IPS-NIHi7 (cell line): Measurements from ENCODE around the gene TTC7B.

Experiments
- DNase-seq: peaks from one replicate; pipeline ENCODE4 v3.0.0; 2012; ENCODE audit warnings: mixed read lengths; ENCODE audit errors: extremely low spot score

Gene TTC7B

DNA sequence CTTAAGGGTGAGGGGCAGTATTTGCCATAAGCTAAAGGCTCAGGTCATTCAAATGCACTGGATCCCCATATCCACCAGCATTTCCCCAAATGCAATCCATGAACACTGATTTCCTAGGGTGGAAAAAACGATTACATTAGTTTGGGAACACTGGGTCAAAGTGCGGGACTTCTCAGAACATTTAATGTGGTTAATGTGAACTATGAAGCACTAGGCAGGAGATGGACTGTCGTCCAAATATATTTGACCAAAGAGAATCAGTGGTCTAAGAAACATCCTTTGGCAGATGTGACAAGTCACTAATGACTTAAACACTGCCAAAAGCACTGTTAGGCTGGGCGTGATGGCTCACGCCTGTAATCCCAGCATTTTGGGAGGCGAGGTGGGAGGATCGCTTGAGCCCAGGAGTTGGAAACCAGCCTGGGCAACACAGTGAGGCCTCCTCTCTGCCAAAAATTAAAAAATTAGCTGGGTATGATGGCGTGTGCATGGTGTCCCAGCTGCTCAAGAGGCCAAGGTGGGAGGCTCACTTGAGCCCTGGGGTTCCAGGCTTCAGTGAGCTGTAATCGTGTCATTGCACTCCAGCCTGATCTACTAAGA is 214.0 kb downstream of the TTC7B start:
- DNase-seq = no peak

DNA sequence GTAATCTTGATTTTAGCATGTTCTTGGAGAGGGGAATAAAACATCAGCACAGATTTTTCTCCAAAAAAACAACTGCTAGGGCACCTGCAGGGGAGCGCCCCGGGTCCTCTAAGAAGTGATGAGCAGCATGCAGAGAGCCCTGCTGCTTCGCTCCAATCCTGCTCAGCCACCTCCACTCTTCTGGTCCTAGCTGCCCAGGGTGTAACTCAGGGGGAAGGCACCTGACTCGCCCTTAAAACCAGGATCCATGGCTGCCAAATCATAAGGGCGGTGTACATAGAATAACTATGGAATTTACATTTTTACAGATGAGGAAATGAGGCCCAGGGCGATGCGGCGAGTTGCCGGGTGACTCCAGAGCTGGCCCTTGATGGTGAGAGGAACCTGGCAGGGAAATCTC is 214.7 kb downstream of the TTC7B start:
- DNase-seq = no peak

DNA sequence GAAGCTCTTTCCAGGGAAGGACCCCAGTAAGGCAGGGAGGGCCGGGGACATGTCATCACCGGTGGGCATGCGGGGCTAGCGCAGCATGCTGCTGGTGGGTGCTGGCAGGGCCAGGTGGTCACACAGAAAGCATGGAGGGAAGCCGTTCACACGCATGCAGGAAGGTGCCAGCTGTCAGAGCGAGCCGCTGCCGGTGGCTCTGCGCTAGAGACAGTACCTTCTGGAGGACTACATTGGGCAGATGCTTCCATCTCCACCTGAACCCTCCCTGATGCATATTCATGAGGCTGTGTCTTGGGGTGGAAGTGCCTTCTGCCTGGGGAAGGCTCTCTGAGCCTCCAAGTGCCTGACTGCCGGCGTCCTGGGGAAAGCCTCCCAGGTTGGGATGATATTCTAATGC is 215.6 kb downstream of the TTC7B start:
- DNase-seq = no peak

DNA sequence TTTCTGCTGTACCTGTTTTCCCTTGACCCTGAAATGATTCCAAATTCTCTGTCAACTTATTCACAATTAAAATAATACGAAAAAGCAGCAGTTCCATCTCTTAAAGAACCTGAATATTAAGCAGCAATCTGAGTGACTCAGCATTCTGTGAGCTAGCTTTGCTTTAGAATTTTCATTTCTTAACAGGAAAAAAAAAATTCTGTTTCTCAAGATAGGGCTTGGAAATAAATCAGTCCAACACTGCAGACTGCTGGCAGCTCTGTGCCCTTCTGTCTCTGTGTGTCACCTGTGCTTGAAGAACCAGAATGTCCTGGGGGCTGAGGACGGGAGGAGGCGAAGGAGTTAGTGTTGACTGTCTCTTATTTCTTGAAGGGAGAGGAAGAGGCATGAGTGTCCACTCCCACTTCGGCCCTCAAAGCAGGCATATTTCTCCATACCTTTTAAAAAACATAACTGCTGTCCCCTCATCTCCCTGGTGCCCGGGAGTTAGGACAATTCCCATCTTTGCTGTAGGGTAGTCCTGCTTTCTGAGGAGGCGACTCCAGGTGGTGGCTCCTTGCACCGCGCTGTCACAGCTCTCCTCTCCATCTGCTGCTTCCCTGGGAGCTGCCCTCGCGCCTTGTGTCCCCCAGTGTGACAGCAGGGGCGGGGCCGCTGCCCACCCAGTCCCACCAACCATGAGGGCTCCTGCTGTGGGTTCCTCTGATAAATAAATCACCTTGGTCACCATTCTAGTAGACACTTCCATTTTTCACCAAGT is 216.3 kb downstream of the TTC7B start:
- no peak for DNase-seq

DNA sequence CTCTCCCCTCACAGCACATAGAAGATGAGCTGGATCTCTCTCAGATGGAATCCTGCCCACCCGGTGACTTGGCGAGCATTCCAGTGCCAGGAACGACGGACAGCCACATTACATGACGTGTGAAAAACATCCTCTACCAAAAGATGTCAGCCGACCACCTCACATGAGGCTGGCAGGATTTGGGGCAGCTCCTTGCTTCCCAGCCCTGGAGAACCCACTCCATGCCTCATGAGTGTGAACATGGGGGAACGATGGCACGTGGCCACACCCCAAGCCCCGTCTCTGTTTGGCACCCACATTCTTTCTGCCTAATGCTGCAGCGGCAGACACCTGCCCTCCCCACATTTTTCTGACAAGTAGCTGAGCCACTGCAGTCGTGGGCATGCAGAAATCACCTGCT is 216.9 kb downstream of the TTC7B start:
- DNase-seq = no peak

DNA sequence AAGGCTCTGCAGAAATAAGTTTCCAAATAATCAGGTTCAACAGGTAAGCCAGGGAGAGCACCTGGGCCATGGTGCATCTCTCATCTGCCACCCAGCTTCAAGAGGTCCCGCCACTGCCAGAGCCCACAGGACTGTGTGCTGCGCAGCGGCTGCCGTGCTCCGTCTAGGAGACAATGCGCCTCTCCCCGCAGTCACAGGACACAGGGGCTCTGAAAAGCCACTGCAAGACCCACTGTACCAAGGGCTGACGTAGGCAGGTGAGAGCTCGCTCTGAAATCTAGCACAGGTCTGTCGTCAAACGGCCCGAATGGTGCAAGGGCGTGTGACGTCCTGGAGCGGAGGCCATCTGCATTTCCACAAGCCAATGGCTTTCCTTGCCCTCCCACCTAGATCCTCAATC is 218.3 kb downstream of the TTC7B start:
- no peak for DNase-seq

DNA sequence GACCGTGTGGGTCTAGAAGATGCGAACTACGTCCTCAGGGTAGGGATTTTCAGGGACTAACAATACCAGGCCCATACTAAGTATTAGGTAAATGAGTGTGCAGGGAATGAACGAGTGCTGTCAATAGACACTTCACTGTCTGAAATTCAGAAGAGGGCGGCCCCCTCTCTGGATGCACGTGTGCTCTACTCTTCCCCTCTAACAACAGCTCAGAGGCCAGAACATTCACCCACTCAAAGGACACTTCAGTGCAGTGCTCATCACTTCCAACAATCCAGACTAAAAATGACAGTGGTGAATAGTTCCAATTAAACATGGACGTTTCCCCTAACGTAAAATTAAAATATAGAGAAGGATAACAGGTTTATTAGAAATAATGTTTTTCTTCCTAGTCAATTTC is 219.5 kb downstream of the TTC7B start:
- no peak for DNase-seq

DNA sequence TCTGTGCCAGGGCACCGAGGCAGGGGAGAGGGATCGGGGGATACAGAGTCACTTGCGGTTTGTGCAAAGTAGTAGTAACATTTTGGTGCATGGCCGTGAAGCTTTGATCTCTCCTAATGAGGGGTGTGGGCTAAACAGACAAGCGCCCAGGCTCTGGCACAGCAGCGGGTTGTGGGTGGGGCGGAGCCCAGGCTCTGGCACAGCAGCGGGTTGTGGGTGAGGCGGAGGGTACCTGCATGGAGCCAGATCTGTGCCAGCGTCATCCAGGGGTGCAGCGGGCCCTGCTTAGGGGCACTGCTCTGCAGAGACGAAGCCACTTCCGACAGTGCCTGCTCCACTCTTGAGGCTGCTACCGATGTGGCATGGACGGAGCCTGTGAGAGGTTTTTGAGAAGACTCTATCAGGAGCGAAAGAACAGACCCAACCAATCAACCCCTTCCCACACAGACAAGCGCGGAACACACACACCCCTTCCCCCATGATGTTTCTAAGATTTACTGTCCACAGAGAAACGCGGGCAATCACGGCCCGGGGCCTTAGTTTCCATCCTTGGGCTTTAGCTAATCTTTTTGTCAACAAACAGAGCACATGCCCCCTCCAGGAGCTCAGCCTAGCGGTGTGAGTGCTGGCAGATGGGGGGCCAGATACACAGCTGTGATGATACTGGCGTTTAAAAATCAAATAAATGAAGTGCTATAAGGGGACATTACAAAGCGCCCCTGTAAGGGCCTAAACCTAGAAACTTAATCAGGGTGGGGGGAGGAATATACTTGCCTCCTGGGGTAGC is 222.8 kb downstream of the TTC7B start:
- no peak for DNase-seq

DNA sequence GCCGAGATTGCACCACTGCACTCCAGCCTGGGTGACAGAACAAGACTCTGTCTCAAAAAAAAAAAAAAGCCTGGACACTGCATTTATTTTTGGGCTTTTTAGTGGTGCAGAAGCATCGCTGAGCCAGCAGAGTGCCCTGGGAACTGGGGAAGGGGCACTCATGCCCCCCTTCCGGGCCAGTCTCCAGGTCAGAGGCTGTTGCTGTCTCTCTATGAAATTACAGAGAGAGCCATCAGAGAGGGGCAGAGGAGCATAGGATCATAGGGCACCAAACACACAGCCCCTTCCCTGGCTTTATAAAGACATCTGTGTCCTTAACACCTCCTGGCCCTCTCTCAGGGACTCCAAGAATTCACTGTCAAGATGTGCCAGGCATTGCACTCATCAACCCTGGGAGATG is 223.6 kb downstream of the TTC7B start:
- no peak for DNase-seq

DNA sequence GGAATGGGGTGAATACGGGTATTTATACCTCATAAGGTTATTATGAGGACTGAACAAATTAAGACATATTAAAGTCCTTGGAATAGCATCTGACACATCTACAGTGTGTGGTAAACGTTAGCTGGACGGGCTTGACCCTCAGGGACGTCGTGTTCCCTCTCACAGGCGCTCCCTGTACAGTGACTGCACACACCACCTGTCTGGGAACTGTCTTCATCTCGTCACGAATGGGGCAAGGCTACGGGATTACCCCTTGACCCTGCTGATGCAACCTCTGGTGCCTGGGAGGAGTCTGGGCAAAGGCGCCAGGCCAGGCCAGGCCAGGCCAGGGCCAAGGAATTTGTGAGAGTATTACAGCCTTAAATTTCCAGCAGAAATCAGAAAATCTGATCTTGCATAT is 228.3 kb downstream of the TTC7B start:
- no peak for DNase-seq

DNA sequence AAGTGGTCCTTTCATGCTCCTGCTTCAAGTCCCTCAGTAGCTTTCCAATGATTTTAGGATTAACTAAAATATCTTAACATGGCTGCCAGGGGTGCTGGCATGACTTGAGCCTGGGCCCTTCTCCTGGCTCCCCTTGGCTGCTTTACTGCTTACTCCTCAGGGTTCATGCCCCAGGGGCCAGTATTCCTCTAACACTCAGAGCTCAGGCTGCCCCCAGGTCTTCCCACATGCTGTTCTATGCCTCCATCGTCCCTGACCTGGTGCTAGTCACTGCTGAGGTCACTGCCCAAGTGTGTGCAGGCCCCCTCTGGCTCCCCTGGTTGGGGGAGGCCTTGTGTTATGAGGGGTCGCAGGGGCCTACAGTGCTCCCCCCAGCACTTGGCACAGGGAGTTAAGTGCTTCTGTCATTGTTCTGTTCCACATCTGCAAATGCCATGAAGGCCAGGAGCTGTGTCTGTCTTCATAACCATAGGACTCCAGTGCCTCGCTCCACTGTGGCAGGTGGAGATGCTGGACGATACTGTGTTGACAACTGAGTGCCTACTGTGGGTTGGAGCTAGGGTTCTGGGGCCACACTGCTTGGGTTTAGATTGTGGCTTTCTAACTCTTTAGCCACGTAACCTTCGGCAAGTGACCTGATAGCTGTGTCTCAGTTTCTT is 228.8 kb downstream of the TTC7B start:
- DNase-seq = no peak

DNA sequence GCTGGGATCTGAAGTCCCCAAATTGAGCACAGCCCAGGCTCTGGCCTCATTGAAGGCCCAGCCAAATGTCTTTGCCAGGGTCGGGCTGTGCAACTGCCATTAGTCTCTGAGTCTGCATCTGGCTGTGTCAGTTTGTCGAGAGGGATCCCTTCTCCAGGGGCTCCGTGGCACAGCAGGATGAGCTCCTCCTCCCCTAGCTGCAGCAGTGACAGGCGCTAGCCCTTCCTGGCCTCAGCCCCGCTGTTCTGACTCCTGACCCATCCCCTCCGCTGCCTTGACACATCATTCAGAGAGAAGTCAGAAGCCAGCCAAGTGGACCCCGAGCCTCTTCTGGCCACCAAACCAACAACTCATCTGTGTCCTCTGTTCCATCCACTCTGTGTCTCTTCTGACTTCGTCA is 231.1 kb downstream of the TTC7B start:
- no peak for DNase-seq

DNA sequence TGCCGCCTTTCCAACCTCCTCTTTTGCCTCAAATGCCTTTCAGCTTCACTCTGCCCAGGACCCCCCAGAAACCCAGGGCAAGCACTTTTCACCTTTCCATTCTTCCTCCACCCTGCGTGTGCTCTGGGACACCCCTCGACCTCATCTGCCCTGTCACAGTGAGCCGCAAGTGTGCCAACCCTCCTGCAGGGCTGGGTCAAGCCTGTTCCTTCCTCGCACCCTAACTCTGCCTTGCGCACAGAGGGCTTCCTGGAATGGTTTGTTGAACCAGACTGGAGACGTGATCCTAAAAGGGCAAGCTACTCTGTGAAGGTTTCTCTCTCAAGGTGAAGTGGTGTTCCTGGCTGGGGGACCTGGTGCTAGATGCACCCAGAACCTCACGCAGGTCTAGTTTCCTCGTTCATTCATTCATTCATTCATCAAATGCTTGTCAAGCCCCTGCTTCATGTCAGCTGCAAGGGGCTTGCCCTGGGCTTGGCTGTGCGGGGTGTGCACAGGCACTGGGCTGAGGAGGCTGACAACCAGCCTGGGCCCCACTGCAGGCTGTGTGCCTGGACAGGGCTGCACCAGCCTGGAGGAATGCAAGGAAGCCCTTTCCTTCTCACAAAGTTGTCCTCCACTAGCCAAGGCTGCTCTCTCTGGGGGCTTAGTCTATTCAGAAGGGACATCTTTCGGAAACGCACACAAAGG is 232.2 kb downstream of the TTC7B start:
- DNase-seq = no peak

DNA sequence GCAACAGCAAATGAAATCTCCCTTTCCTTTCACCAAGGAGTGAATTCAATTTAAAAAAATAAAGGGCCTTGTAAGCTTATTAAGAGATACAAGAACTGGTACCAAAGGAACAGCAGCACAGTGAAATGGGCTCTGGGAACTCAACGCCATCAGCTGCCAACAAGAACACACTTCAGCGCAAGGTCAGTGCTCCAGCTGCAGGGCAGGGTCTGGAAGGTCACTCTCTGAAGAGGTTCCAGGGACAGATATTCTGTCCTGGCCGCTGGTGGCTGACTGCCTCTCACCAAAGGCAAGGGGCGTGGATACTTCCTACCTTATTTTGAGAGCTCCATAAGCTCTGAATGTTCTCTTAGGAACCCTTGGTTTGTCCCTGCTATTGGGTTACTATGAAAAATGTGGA is 232.8 kb downstream of the TTC7B start:
- no peak for DNase-seq

DNA sequence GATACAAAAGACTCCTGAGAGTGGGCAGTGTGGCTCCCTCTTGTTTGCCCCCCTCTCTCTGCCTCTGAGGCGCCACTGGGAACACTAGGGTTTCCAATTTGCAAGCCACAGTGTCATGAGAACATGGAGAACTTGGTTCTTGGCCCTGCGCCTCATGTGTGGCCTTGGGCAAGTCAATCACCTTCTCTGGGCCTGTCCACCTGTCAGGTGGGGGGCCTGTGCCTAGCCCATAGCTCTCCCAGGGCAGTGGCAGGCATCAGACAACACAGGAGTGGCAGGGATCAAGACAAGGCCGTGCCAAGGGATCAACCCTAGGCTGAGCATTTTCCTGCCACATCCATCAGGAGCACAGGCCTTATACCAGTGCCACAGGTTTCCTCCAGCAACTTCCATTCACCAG is 234.1 kb downstream of the TTC7B start:
- DNase-seq = no peak

DNA sequence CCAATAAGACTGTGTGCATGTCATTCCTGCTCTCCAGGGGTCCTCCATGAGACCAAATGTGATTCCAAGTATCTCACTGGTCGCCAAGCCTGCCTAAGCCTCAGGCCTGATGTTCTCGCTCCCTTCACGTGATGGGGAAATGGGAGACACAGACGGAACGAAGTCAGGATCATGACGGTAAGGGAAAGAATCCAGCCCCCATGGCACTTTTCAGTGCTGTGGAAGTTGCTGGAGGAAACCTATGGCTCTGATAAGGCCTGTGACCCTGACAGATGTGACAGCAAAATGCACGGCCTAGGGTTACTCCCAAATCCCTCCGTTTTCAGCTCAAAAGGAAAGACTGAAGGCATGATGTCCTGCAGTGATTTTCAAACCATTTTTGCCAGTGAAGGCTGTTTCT is 234.5 kb downstream of the TTC7B start:
- DNase-seq = no peak

DNA sequence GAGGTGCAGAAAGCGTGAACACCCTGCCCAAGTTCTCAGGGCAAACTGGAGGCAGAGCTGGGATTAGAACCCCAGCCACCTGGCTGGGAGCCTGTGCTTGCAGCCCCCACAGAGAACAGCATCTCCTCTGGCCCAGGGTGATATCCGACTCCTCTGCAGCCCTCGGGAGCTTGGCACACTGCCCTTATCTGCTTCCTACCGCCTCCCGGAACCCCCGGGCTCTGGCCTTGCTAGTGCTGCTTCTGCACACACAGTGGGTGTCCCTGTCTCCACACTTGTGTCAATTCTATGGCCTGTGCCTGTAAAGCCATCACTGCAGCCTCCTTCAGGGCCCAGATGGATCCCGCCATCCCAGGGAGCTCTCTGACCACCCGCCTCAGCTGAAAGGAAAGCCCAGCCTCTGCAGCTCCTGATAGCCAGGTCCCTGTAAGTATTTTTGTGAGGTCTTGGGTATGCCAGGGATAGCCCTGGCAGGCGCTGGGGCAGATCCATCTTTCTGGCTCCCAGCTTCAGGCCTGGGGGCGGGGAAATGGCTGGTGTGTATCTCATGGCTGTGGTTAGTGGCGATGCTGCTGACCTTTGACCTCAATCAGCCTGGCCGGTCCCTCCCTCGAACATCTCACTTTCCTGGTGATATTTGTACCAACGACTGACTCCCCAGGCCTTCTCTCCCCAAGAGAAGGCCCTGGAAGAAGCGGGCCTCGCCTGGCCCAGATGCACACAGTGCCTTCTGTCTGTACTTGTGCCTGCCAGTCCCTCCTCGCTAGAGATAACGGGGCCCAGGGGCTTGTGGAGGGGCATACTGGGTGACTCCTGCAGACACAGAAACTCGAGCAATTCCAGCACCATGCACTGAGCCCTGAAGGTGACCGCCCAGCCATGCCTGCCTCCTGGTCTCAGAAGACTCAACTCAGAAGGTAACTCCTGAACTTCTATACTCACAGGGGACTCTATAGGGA is 235.6 kb downstream of the TTC7B start:
- no peak for DNase-seq

DNA sequence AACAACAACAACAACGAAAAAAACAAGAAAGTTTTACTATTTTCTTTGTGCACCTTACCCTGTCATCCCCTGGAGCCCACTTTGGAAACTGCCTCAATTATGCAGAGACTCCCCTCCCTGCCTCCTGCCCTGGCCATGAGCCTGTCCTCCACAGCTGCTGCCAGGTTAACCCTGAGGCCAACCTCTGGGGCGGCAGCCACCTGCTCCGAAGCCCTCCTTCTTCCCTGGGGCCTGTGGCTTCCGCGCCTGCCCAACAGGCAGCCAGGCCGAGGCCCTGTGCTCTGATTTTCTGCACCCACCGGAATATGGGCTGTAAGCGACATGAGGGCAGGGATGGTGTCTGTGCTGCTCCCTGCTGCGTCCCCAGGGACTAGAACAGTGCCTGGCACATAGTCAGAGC is 236.4 kb downstream of the TTC7B start:
- no peak for DNase-seq

DNA sequence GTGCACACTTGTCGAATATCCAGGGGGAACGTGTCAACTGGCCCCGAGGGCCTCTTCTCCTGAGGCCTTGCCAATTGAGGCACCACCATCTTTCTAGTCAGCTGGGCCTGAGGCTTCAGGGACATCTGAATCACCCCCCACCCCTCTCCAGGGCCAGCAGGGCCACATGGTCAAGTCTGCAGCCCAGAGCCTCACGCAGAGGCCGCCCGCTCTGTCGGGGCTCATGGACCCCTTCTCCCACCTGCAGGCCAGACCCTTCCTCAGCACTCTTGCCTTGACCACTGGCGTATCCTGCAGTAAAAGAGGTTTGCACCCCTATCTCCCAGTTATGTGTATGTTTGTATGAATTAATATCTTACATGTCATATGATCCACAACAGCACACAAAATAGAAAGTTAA is 237.1 kb downstream of the TTC7B start:
- no peak for DNase-seq

DNA sequence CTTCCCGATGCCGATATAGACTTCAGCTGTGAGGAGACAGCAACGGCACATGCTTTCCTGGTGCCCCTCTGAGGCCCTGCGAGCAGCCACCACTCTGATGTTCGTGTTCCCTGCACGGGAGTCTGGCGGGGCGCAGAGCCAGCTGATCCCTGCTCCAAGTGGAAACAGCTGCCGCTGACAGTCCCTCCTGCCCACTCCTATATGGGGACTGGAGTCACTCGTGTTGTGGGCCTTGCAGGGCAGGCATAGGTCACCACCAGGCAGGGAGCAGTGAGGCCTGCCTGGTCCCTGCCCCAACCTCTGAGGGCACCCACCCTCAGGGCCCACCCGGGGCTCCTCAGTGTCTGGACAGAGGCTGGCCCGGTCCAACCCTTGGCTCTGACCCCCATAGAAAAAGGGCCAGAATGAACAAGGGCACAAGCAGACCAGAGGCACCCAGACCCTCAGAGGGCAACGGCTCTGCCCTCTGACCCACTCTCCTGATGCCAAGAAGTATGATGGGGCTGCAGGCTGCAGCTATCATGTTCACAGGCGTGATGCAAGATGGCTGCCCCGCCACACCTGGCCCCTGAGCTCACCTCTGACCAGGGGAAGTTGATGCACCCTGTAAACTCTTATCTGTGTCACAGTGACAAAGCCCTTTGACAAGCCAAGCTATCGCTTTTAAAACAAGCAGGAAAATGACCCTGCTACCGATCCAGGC is 237.8 kb downstream of the TTC7B start:
- no peak for DNase-seq
